Forelimb muscle (tissue), 1 donor: ENCODE measurements around the gene ZG16B. TPM values are rescaled to one million over a fixed set of nuclear protein-coding genes. Genes with fewer than 3 reads are reported as not detected.

Experiments used
- DNase-seq: peaks from one replicate; pipeline ENCODE4 v3.0.0-alpha.2; 2013; ENCODE audit warnings: low read depth
- polyA plus RNA-seq: library from polyadenylated mRNA; unstranded; fragments of 120-200 nt; gene quantifications from one replicate; pipeline ENCODE4 v1.2.1, GENCODE V29; 2013; ENCODE audit not compliant: insufficient read length

ZG16B gene
- polyA plus RNA-seq, 1 donor: 0.39 TPM

DNA sequence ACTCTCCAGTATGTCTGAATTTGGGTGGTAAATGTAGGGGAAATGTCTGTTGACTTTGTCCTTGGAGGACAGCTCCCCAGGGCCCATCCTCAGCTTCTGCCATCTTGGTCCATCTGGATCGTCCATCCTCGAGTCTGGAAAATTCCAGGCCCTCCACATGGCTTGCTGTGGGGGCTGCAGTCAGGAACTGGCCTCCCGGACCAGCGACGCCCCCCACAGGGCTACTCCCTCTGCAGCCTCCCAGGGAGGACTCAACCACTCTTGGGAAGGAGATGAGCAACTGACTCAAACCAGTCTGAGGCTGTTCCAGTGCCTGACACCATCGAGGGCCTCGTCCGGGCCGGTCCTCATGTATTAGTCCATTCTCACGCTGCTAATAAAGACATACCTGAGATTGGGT, 5.5 kb upstream of the ZG16B start:
- no peak for DNase-seq

GRCh38 chr16:2825049-2825742, 4.9 kb upstream of the ZG16B start:
- no peak for DNase-seq

- no peak for DNase-seq
These were observed 4.2 kb upstream of the ZG16B start for GRCh38 chr16:2825906-2826305.

DNA sequence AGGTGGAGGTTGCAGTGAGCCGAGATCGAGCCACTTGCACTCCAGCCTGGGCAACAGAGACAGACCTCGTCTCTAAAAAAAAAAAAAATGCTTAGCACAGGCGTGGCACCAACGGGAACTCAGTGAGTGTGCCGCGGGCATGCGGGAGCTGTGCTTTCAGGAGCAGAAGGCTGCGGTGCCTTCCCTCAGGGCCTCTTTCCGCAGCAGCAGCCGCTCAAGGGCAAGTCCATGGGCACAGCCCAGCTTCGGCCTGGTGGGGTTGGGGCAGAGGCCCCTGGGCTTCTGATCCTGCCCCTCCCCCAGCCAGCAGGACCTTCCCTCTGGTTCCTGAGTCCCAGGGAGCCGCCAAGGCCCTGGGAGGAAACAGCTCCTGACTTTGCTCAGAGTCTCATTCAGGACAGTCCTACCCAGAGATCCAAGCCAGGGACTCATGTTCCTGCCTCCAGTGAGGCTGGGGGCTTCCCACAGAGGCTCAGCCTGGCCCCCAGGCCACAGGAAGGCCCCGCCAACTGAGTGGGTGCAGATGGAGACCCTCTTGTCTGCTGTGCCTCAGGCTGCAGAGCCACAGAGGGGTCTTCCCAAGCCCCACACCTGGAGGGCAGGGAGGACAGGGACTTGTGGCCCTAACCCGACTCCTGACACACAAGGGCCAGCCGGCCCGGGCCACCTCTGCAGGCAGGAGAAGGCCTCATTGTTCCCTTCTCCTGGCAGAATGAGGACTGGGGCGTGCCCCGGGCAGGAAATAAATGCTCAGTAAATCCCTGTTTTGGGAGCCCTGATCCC, 3.3 kb upstream of the ZG16B start:
- DNase-seq: no peak

DNA sequence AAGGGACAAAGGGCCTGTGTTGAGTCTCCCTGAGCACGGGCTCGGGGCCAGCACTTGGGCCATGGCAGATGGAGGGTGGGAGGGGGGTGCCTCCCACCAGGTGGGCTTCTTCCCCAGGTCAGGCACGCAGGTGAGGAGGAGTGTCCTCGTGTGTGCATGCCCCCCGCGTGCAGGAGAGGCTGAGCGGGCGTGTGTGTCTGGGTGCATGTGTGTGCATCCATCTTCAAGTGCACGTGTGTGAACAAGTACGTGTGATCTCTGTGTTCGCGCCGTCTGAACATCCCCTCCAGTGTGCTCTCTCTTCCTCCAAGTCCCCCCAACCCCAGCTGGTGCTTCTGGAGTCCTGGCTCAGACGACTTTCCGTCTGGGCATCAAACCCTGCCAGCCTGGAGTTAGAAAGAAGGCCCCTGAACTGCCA, 2.7 kb upstream of the ZG16B start:
- no peak for DNase-seq

GRCh38 chr16:2827831-2828520, 2.1 kb upstream of the ZG16B start:
- no peak for DNase-seq

- DNase-seq: no peak
These were observed 1.6 kb upstream of the ZG16B start for GRCh38 chr16:2828521-2828840.

DNA sequence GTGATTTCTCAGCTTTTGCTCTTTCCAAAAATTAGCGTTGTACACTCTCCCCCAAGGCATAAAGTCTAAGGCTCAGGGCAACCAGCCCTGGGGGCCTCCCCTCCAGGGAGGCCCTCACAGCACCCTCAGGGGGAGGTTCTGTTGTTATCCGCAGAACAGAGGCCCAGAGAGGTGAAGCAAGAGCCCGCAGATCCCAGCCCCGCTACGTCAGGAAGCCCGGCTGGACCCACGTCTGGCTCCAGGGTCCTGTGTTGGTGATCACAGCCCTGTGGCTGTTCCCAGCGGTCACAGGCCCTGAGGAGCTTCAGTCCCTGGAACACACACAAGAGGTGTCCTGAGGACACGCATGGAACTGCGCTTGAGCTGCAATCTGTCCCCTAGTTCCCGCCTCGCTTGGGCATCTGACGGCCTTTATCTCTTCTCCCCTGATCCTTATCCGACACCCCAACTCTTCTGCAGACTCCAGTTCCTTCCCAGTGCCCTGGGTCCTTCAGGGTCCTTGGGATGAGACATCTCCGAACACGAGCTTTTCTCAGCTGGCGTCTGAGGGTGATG, 1.1 kb upstream of the ZG16B start:
- DNase-seq: no peak

- no peak for DNase-seq
These were observed 222 bp downstream of the ZG16B start for GRCh38 chr16:2830355-2830695.

DNA sequence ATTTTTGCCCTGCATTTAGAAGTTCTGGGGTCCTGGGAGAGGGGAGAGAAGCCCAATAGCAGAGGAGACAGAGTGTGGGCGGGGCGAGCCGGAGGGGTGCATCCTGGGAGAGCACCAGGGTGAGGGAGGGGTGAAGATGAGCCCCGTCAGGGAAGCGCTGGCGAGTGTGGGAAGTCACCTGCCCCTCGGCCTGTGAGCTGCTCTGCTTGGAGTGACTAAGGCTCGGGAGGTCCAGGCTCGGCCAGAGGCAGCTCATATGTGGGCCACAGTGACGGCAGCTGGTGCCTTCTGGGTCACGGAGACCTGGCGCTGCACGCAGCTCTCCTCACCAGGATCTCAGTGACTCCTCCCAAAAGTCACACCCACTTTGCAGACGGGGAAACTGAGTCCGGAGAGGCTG, 1.1 kb downstream of the ZG16B start:
- no peak for DNase-seq

DNA sequence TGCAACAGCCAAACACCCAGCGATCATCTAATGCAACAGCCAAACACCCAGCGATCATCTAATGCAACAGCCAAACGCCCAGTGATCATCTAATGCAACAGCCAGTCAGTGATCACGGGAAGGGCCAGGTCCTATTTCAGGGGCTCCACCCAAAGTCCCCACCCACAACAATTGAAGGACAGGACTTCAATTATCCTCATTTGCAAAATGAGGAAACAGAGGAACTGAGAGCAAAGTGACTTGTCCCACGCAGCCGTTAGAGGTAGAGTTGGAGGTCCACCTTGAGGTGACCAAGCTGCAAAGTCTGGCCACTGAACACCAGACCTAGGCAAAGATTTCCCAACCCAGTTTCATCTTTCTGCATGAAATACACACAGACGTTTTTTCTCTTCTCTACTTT, 3.7 kb downstream of the ZG16B start:
- no peak for DNase-seq

DNA sequence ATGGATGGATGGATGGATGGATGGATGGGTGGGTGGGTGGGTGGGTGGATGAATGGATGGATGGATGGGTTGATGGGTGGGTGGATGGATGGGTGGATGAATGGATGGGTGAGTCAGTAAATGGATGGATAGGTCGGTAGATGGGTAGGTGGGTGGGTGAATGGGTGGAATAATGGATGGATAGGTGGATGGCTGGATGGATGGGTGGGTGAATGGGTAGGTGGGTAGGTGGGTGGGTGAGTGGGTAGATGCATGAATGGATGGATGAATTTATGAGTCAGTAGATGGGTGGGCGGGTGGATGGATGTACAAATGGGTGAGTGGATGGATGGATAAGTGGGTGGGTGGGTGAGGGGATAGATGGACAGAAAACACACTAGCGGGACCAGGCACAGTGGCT, 4.9 kb downstream of the ZG16B start:
- no peak for DNase-seq

- no peak for DNase-seq
These were observed 5.8 kb downstream of the ZG16B start for GRCh38 chr16:2835638-2836493.

DNA sequence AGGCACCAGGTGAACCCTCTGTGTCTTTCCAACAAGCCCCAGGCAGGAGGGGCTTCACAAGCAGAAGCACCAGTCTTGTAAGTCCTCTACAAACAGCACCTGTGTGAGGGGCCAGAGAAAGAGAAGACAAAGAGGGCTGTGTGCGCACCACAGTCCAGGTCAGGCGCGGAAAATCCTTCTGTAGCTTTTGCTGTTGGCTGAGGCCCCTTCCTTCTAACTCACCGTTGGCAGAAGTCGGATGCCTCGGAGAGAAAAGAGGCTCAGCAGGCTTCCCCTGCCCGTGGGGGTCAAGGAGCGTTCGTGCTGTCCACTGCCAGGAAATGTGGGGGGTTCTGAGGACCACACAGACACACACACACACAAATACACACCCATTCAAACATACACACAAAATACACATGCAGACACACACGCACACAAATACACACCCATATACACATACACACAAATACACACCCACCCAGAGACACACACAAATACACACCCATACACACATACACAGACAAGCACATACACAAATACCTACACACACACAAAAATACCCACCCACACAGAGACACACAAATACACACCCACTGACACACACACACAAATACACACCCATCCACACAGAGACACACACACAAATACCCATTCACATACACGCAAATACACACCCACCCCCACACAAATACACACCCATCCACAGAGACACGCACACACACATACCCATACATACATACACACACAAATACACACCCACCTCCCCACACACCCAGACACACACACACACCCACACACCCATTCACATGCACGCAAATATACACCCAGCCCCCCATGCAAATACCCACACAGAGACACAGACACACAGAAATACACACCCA, 6.8 kb downstream of the ZG16B start:
- no peak for DNase-seq

DNA sequence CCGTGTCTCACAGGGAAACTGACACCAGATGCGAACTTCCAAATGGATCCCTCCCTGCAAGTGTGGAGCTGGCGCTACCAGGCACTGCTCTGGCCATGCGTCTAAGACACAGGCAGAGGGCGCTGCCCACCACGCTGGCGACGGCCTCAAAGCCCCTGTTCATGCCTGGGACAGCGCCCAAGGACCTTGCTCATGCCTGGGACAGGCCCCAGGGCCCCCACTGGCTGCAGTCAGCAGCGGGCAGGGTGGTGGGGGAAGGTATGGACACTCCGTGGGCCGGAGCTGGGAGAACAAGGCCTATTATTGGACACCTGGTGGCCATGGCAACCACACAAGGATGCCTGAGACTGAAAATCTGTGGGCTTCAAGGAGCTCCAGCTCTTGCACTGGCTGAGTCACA, 8.8 kb downstream of the ZG16B start:
- no peak for DNase-seq

DNA sequence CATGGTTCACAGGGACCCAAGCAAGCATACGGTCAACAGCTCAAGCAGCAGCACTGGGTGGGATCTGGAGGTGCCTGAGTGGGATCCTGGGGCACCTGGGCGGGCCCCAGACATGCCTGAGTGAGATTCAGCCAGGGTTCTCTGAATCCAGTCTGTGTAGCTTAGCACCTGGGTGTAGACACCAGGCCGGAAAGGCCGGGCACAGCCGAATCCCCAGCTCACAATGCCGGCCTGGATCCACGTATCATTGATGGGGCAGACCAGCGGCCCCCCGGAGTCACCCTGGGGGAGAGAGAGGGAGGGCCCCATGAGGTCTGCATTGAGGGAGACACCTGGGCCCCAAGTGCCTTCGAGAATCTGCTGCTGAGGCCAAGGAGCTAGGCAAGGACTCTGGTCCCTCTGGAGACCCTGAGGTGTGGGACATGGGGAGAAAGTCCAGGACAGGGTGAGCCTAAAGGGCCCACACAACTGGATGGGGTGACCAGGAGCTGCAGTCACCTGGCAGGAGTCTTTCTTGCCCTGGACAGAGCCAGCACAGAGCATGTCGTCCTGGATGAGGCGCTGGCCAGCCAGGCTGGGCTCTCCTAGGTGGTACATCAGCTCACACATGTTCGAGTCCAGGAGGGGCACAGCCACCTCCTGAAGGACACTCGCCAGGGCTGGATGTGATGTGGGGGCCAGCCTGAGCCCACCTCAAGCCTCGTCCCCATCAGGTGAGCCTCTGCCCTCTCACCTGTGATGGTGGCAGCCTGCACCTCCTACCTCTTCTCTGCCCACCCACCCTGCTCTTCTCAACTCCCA, 9.7 kb downstream of the ZG16B start:
- DNase-seq: no peak

DNA sequence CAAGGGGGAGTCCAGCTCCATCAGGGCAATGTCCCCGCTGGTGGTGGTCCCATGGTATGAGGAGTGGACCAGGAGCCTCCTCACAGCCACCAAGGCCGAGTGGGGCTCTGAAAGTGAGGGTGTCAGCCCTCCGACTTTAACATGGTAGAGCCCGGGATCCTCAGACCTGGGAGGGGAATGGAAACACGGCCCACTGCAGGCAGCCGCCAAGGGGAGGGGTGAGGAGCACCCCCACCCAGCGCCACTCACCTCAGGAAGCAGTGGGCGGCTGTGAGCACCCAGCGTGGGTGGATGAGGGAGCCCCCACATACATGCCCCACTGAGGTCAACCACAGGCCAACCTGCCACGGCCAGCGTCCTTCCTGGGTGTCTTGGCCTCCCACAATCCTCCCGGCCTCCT, 10.8 kb downstream of the ZG16B start:
- no peak for DNase-seq

DNA sequence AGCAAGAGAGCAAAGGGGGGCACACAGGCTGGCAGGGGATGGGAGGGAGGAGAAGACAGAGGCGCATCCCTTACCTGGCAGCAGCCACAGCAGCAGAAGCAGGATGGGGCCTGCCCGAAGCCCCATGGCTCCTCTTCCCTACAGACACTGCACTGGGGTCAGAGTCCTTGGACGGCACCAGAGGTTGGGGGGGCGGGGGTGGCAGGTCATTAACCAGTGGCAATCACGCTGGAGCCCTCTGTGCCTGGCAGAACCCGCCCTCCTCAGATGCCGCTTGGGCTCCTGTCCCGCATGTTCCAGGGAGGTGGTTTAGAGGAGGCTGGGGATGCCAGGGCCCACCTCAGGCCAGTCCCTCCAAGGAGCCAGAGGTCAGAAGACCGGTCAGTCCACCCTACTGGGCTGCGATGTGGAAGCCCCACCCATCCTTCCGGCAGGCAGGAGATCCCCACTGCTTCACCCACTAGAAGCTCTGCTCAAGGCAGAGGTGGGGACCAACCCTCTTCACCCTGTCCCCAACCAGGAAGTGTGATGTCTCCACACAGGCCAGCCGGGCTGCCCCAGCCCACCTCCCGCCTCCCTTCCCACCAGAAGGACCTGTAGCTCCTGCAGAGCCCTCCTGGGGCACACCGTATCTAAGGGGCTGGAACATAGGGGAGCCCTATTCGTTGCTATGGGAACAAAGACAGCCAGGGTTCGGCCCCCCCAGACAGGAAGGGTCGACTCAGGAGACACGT, 11.7 kb downstream of the ZG16B start:
- DNase-seq: no peak

GRCh38 chr16:2842340-2843000, 12.4 kb downstream of the ZG16B start:
- DNase-seq: no peak
